ENCODE results near the gene USP11. TPM values are rescaled to one million over a fixed set of nuclear protein-coding genes. Genes with fewer than 3 reads are reported as not detected.

USP11 gene
- total RNA-seq, 1 experiment from 2014 or later, result 105 TPM

- Histone ChIP-seq H3K36me3 (replicated peaks; ENCODE audit: control insufficient read depth, insufficient read depth, low read length) (peaks cover 64% of the 10 kb centered on the region), H3K4me3 (ENCODE audit: insufficient read depth, low read depth, low read length) (no peak overlapping the region; the same call in 1 of the 2 replicates), H3K27me3 (ENCODE audit: control insufficient read depth, insufficient read depth, low read length) (no peaks in the 10 kb centered on the region)
- peak; percentile 61 for DNase-seq
These were observed 34.7 kb upstream of the USP11 start for GRCh38 chrX:47198026-47198686.

- Histone ChIP-seq H3K36me3 (replicated peaks; ENCODE audit: control insufficient read depth, insufficient read depth, low read length) (peaks cover 66% of the 10 kb centered on the region), H3K4me3 (ENCODE audit: insufficient read depth, low read depth, low read length) (no peak overlapping the region), H3K27me3 (ENCODE audit: control insufficient read depth, insufficient read depth, low read length) (no peaks in the 10 kb centered on the region)
- DNase-seq, result no peak
These were observed 34.1 kb upstream of the USP11 start for GRCh38 chrX:47198687-47199080.

GRCh38 chrX:47199286-47199685 lies 33.5 kb upstream of the USP11 start:
- no peak for DNase-seq
- no peak overlapping the region for H3K4me3 ChIP-seq (ENCODE audit: insufficient read depth, low read depth, low read length)
- H3K27me3 ChIP-seq (ENCODE audit: control insufficient read depth, insufficient read depth, low read length), result no peaks in the 10 kb centered on the region
- H3K36me3 ChIP-seq (replicated peaks; ENCODE audit: control insufficient read depth, insufficient read depth, low read length), result peaks cover 67% of the 10 kb centered on the region

- H3K36me3 ChIP-seq (replicated peaks; ENCODE audit: control insufficient read depth, insufficient read depth, low read length), result peaks cover 77% of the 10 kb centered on the region
- no peak overlapping the region for H3K4me3 ChIP-seq (ENCODE audit: insufficient read depth, low read depth, low read length)
- H3K27me3 ChIP-seq (ENCODE audit: control insufficient read depth, insufficient read depth, low read length), result no peaks in the 10 kb centered on the region
- DNase-seq, result no peak
These were observed 32.2 kb upstream of the USP11 start for GRCh38 chrX:47200385-47201150.

GRCh38 chrX:47201345-47201944 lies 31.4 kb upstream of the USP11 start:
- DNase-seq, result no peak
- Histone ChIP-seq H3K27me3 (ENCODE audit: control insufficient read depth, insufficient read depth, low read length) (no peaks in the 10 kb centered on the region), H3K36me3 (replicated peaks; ENCODE audit: control insufficient read depth, insufficient read depth, low read length) (peaks cover 80% of the 10 kb centered on the region), H3K4me3 (ENCODE audit: insufficient read depth, low read depth, low read length) (no peak overlapping the region)

- H3K4me3 ChIP-seq (ENCODE audit: insufficient read depth, low read depth, low read length), result no peak overlapping the region
- H3K27me3 ChIP-seq (ENCODE audit: control insufficient read depth, insufficient read depth, low read length), result no peaks in the 10 kb centered on the region
- DNase-seq, result no peak
- H3K36me3 ChIP-seq (replicated peaks; ENCODE audit: control insufficient read depth, insufficient read depth, low read length), result peaks cover 78% of the 10 kb centered on the region
These were observed 30.5 kb upstream of the USP11 start for GRCh38 chrX:47202316-47202715.

GRCh38 chrX:47202877-47203276 lies 29.9 kb upstream of the USP11 start:
- DNase-seq, result no peak
- peaks cover 79% of the 10 kb centered on the region for H3K36me3 ChIP-seq (replicated peaks; ENCODE audit: control insufficient read depth, insufficient read depth, low read length)
- no peaks in the 10 kb centered on the region for H3K27me3 ChIP-seq (ENCODE audit: control insufficient read depth, insufficient read depth, low read length)
- no peak overlapping the region for H3K4me3 ChIP-seq (ENCODE audit: insufficient read depth, low read depth, low read length)

GRCh38 chrX:47204970-47205369 lies 27.8 kb upstream of the USP11 start:
- Histone ChIP-seq H3K4me3 (ENCODE audit: insufficient read depth, low read depth, low read length) (no peak overlapping the region), H3K36me3 (replicated peaks; ENCODE audit: control insufficient read depth, insufficient read depth, low read length) (peaks cover 85% of the 10 kb centered on the region), H3K27me3 (ENCODE audit: control insufficient read depth, insufficient read depth, low read length) (no peaks in the 10 kb centered on the region)
- peak; percentile 67 for DNase-seq

GRCh38 chrX:47206316-47206715 lies 26.5 kb upstream of the USP11 start:
- no peak for DNase-seq
- no peak overlapping the region for H3K4me3 ChIP-seq (ENCODE audit: insufficient read depth, low read depth, low read length)
- peaks cover 85% of the 10 kb centered on the region for H3K36me3 ChIP-seq (replicated peaks; ENCODE audit: control insufficient read depth, insufficient read depth, low read length)
- H3K27me3 ChIP-seq (ENCODE audit: control insufficient read depth, insufficient read depth, low read length), result no peaks in the 10 kb centered on the region

- Histone ChIP-seq H3K27me3 (ENCODE audit: control insufficient read depth, insufficient read depth, low read length) (no peaks in the 10 kb centered on the region), H3K4me3 (ENCODE audit: insufficient read depth, low read depth, low read length) (no peak overlapping the region), H3K36me3 (replicated peaks; ENCODE audit: control insufficient read depth, insufficient read depth, low read length) (peaks cover 83% of the 10 kb centered on the region)
- DNase-seq, result no peak
These were observed 24.7 kb upstream of the USP11 start for GRCh38 chrX:47208108-47208507.

- Histone ChIP-seq H3K27me3 (ENCODE audit: control insufficient read depth, insufficient read depth, low read length) (no peaks in the 10 kb centered on the region), H3K36me3 (replicated peaks; ENCODE audit: control insufficient read depth, insufficient read depth, low read length) (peaks cover 86% of the 10 kb centered on the region), H3K4me3 (ENCODE audit: insufficient read depth, low read depth, low read length) (no peak overlapping the region)
- DNase-seq, result no peak
These were observed 23.1 kb upstream of the USP11 start for GRCh38 chrX:47209508-47210238.

GRCh38 chrX:47210661-47211425 lies 22.0 kb upstream of the USP11 start:
- DNase-seq, result no peak
- Histone ChIP-seq H3K4me3 (ENCODE audit: insufficient read depth, low read depth, low read length) (no peak overlapping the region), H3K27me3 (ENCODE audit: control insufficient read depth, insufficient read depth, low read length) (no peaks in the 10 kb centered on the region), H3K36me3 (replicated peaks; ENCODE audit: control insufficient read depth, insufficient read depth, low read length) (peaks cover 86% of the 10 kb centered on the region)

- Histone ChIP-seq H3K27me3 (ENCODE audit: control insufficient read depth, insufficient read depth, low read length) (no peaks in the 10 kb centered on the region), H3K36me3 (replicated peaks; ENCODE audit: control insufficient read depth, insufficient read depth, low read length) (peaks cover 76% of the 10 kb centered on the region), H3K4me3 (ENCODE audit: insufficient read depth, low read depth, low read length) (no peak overlapping the region)
- no peak for DNase-seq
These were observed 20.2 kb upstream of the USP11 start for GRCh38 chrX:47212381-47213293.

Measured in H7 (cell line).